HG02840 (cell line): ENCODE measurements around the gene NUTM2A.
"Not testable (repeated sequence)": the region's sequence is repeated elsewhere in the genome, so short reads cannot be mapped to it uniquely, and the experiment has no call there.

Source experiments
- ATAC-seq: cut with Tn5 transposase; IDR thresholded peaks from one replicate; pipeline ENCODE4 v1.9.1; 2021; ENCODE audit warnings: mild to moderate bottlenecking, moderate library complexity, moderate number of reproducible peaks; ENCODE audit not compliant: unreplicated experiment, low FRiP score

The NUTM2A gene

DNA sequence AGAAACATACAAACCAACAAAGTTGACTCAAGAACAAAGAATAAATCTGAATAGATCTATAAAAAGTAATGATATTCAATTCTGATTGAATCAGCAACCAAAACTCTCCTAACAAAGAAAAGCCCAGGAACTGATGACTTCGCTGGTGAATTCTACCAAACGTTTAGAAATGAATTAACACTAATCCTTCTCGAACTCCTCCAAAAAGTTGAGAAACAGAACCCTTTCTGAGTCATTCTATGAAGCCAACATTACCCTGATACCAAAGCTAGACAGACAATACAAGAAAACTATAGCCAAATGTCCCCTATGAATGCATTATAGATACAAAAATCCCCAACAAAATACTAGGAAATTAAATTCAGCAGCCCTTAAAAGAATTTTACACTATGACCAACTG lies 16.9 kb downstream of the NUTM2A start:
- not testable (repeated sequence) for ATAC-seq

- ATAC-seq, result not testable (repeated sequence)
Measured at GRCh38 chr10:87247335-87247734, 22.1 kb downstream of the NUTM2A start.

- ATAC-seq, result not testable (repeated sequence)
Measured at GRCh38 chr10:87248818-87249353, 23.6 kb downstream of the NUTM2A start.

- ATAC-seq, result not testable (repeated sequence)
Measured at GRCh38 chr10:87280749-87281392, 55.6 kb downstream of the NUTM2A start.
